ENCODE results near the gene TRMO. TPM values are rescaled to one million over a fixed set of nuclear protein-coding genes. Genes with fewer than 3 reads are reported as not detected.

TRMO gene
- total RNA-seq, 3 donors from 2014 or later, result 14.9 to 15.3 (median 14.9) TPM

- H3K36me3 ChIP-seq (ENCODE audit: low read depth), result no peaks in the 10 kb centered on the region
- no peaks in the 10 kb centered on the region for H3K9me3 ChIP-seq
- peaks cover 12% of the 10 kb centered on the region for H3K4me1 ChIP-seq (ENCODE audit: low read depth)
- DNase-seq (no peak), ATAC-seq (no peak)
- no peak for TF ChIP-seq CTCF (IDR thresholded peaks at IDR 0.05)
- H3K4me3 ChIP-seq, result no peak overlapping the region
- intact Hi-C loops (cut with DNase I, micrococcal nuclease), result no loop called here
Measured at GRCh38 chr9:97858393-97858713, 63.9 kb downstream of the TRMO start.

GRCh38 chr9:97857606-97858392 is 64.5 kb downstream of the TRMO start:
- H3K36me3 ChIP-seq (ENCODE audit: low read depth), result no peaks in the 10 kb centered on the region
- no peaks in the 10 kb centered on the region for H3K9me3 ChIP-seq
- TF ChIP-seq CTCF (IDR thresholded peaks at IDR 0.05), result no peak
- H3K4me3 ChIP-seq, result no peak overlapping the region
- intact Hi-C loops (cut with DNase I, micrococcal nuclease), result no loop called here
- peaks cover 17% of the 10 kb centered on the region for H3K4me1 ChIP-seq (ENCODE audit: low read depth)
- DNase-seq (no peak), ATAC-seq (no peak)

- Histone ChIP-seq H3K36me3 (ENCODE audit: low read depth) (no peaks in the 10 kb centered on the region), H3K9me3 (no peaks in the 10 kb centered on the region), H3K4me1 (ENCODE audit: low read depth) (peaks cover 19% of the 10 kb centered on the region), H3K4me3 (no peak overlapping the region)
- ATAC-seq (no peak), DNase-seq (no peak)
- TF ChIP-seq CTCF (IDR thresholded peaks at IDR 0.05), result no peak
- intact Hi-C loops (cut with DNase I, micrococcal nuclease), result no loop called here
Measured at GRCh38 chr9:97856857-97857605, 65.3 kb downstream of the TRMO start.

GRCh38 chr9:97855899-97856298 is 66.4 kb downstream of the TRMO start:
- DNase-seq (no peak), ATAC-seq (no peak)
- no peak overlapping the region for H3K4me3 ChIP-seq
- H3K36me3 ChIP-seq (ENCODE audit: low read depth), result no peaks in the 10 kb centered on the region
- intact Hi-C loops (cut with DNase I, micrococcal nuclease), result no loop called here
- peaks cover 19% of the 10 kb centered on the region for H3K4me1 ChIP-seq (ENCODE audit: low read depth)
- TF ChIP-seq CTCF (IDR thresholded peaks at IDR 0.05), result no peak
- no peaks in the 10 kb centered on the region for H3K9me3 ChIP-seq

- TF ChIP-seq CTCF (IDR thresholded peaks at IDR 0.05), result no peak
- Histone ChIP-seq H3K4me1 (ENCODE audit: low read depth) (peaks cover 19% of the 10 kb centered on the region), H3K36me3 (ENCODE audit: low read depth) (no peaks in the 10 kb centered on the region), H3K9me3 (no peaks in the 10 kb centered on the region), H3K4me3 (no peak overlapping the region)
- intact Hi-C loops (cut with DNase I, micrococcal nuclease), result no loop called here
- DNase-seq (no peak), ATAC-seq (no peak)
Measured at GRCh38 chr9:97855486-97855875, 66.8 kb downstream of the TRMO start.

Measured in mucosa of descending colon (tissue), 3 donors.